ENCODE measurements around the gene MDM2. TPM values are rescaled to one million over a fixed set of nuclear protein-coding genes. Genes with fewer than 3 reads are reported as not detected.

Gene MDM2
- 44.4 to 65.0 TPM (median 61.7 TPM) in 5 replicates for total RNA-seq (2022; extraction: Qiagen RNA extraction; ENCODE audit: low read depth)

GRCh38 chr12:68807576-68808387 is at the start of gene MDM2:
TSS of gene MDM2 (plus strand) at chr12:68808177. CDS start at chr12:68808478, 301 bp downstream.

Other genes with a start within 250 kb of the MDM2 start
- 166 to 211 TPM (median 185 TPM) in 5 replicates for gene RAP1B, start 197.3 kb upstream of the MDM2 start, total RNA-seq (2022; extraction: Qiagen RNA extraction; ENCODE audit: low read depth)
- 56.0 to 73.2 TPM (median 65.5 TPM) in 5 replicates for gene NUP107, start 121.2 kb upstream of the MDM2 start, total RNA-seq (2022; extraction: Qiagen RNA extraction; ENCODE audit: low read depth)
- 10.2 to 18.2 TPM (median 15.5 TPM) in 5 replicates for gene SLC35E3, start 62.0 kb upstream of the MDM2 start, total RNA-seq (2022; extraction: Qiagen RNA extraction; ENCODE audit: low read depth)
- gene CPM, start 125.0 kb downstream of the MDM2 start, total RNA-seq (2022; extraction: Qiagen RNA extraction; ENCODE audit: low read depth), result 4.1 to 6.3 TPM (median 5.5 TPM) in 5 replicates